ENCODE measurements around the gene FBXW4. TPM values are rescaled to one million over a fixed set of nuclear protein-coding genes. Genes with fewer than 3 reads are reported as not detected.

Gene FBXW4
- total and polyA plus RNA-seq, 10 of the 15 experiments (the other 5 are each of a cell fraction or from before 2014, with no cell fraction given), result 5.7 to 42.0 (median 27.5) TPM

GRCh38 chr10:101587725-101588653 lies 107.0 kb downstream of the FBXW4 start, which contains the start of the genes DPCD and POLL (continued):
- peak; percentile 87 for TF ChIP-seq SREBF1 (IDR thresholded peaks at IDR 0.05; ENCODE audit: low read length)
- no peak for TF ChIP-seq NFYB (IDR thresholded peaks at IDR 0.05; ENCODE audit: insufficient read depth, low read depth, low read length)
- no peak for TF ChIP-seq HSF1 (IDR thresholded peaks at IDR 0.05; ENCODE audit: low read depth, low read length)
- peak; percentile 97 for TF ChIP-seq YY1 (IDR thresholded peaks at IDR 0.05; ENCODE audit: low read depth, low read length)
- peak; percentile 21 for TF ChIP-seq BCL3 (IDR thresholded peaks at IDR 0.05; ENCODE audit: borderline replicate concordance, insufficient read depth, low read depth, low read length, poor library complexity, severe bottlenecking)
- 0 out of 2 replicates have a peak, but pooled peaks have one; percentile 49 for TF ChIP-seq WRNIP1 (IDR thresholded peaks at IDR 0.05; ENCODE audit: borderline replicate concordance, low read depth, low read length)
- no peak for TF ChIP-seq E4F1 (IDR thresholded peaks at IDR 0.05; ENCODE audit: borderline replicate concordance, partially characterized antibody)
- TF ChIP-seq RCOR1 (conservative IDR thresholded peaks at IDR 0.05; ENCODE audit: low read depth, low read length), result no peak
- TF ChIP-seq HDAC2 (IDR thresholded peaks at IDR 0.05), result no peak
- TF ChIP-seq CTCF (IDR thresholded peaks at IDR 0.05 in 2 of 3, conservative IDR thresholded peaks at IDR 0.05 in 1 of 3; ENCODE audit: control insufficient read depth in 2 of 3, extremely low read depth in 1 of 3, insufficient read depth in 1 of 3, low read depth in 3 of 3, low read length in 3 of 3), result no peak
- TF ChIP-seq NBN (IDR thresholded peaks at IDR 0.05), result peak; percentile 64; the same call in 1 of the 2 replicates
- TF ChIP-seq SREBF2 (IDR thresholded peaks at IDR 0.05; ENCODE audit: low read length), result peak; percentile 58; the same call in 1 of the 2 replicates
- no peak for TF ChIP-seq STAT1 (conservative IDR thresholded peaks at IDR 0.05)
- peak; percentile 95 for TF ChIP-seq TCF3 (IDR thresholded peaks at IDR 0.05; ENCODE audit: borderline replicate concordance, insufficient read depth, low read depth, low read length)
- peak; percentile 43; the same call in 1 of the 2 replicates for TF ChIP-seq RUNX3 (IDR thresholded peaks at IDR 0.05; ENCODE audit: low read length)
- TF ChIP-seq BMI1 (IDR thresholded peaks at IDR 0.05; ENCODE audit: borderline replicate concordance), result peak; percentile 99
- no peak for TF ChIP-seq ESRRA (IDR thresholded peaks at IDR 0.05; ENCODE audit: low read length)
- TF ChIP-seq FOS (IDR thresholded peaks at IDR 0.05; ENCODE audit: borderline replicate concordance, extremely low read depth, insufficient read length), result no peak
- TF ChIP-seq NR2C1 (IDR thresholded peaks at IDR 0.05), result peak; percentile 99
- no peak for TF ChIP-seq ZBTB33 (IDR thresholded peaks at IDR 0.05)

All from GM12878 (cell line).